Gastrocnemius medialis (tissue), 4 donors: ENCODE results near the gene DDX41. TPM values are rescaled to one million over a fixed set of nuclear protein-coding genes. Genes with fewer than 3 reads are reported as not detected.
A peak's percentile ranks its signal among the peaks of the same experiment; 100 is the strongest.

Experiments used
- ATAC-seq, 2 donors: fragments of 150-250 bp; one replicate each; pipeline ENCODE4 v1.9.1; 2016
- DNase-seq, 2 donors: peaks; one replicate each; pipeline ENCODE4 v3.0.0-alpha.2; 2019
- H3K27ac ChIP-seq, 4 donors: fragments of 200-600 bp; sonication (generic); 1 replicate in 1 of 4; 2 replicates in 3 of 4; pipeline ENCODE4 v1.5.1; 2016 to 2018; ENCODE audit warnings: mild to moderate bottlenecking in 2 of 4, moderate library complexity in 1 of 4
- H3K27me3 ChIP-seq, 3 donors: fragments of 200-600 bp; sonication (generic) in 2 of 3; 1 replicate in 1 of 3; 2 replicates in 2 of 3; pipeline versions ENCODE4 v1.5.1 to v1.6.0; 2016 to 2019; ENCODE audit warnings: mild to moderate bottlenecking in 1 of 3, moderate library complexity in 1 of 3
- H3K36me3 ChIP-seq, 2 donors: fragments of 200-600 bp; sonication (generic) in 1 of 2; one replicate each; pipeline ENCODE4 v1.5.1; 2017 to 2018
- H3K4me1 ChIP-seq, 2 donors: fragments of 200-600 bp; sonication (generic) in 1 of 2; one replicate each; pipeline ENCODE4 v1.5.1; 2016 to 2017; ENCODE audit warnings: mild to moderate bottlenecking in 2 of 2
- H3K4me3 ChIP-seq, 4 donors: fragments of 200-600 bp; sonication (generic) in 3 of 4; 1 replicate in 1 of 4; 2 replicates in 3 of 4; pipeline ENCODE4 v1.5.1; 2016 to 2019; ENCODE audit warnings: mild to moderate bottlenecking in 2 of 4
- H3K9me3 ChIP-seq, 3 donors: fragments of 200-600 bp; sonication (generic) in 2 of 3; 1 replicate in 1 of 3; 2 replicates in 2 of 3; pipeline ENCODE4 v1.5.1; 2016 to 2019
- POLR2A ChIP-seq, 2 donors: fragments of 450-650 bp; IDR thresholded peaks; one replicate each; pipeline ENCODE4 v1.6.1; 2017; ENCODE audit warnings: antibody characterized with exemption in 2 of 2, mild to moderate bottlenecking in 2 of 2, moderate library complexity in 2 of 2
- in situ Hi-C, 4 donors: fragments of 200-750 bp; cut with MboI; loops; one replicate each; pipeline versions ENCODE4 v1.15.0 to v1.8.0; 2017; ENCODE audit warnings: low sequenced_read_pairs in 4 of 4
- intact Hi-C: fragments of 100-400 bp; cut with DNase I; formaldehyde crosslinking; loops from one replicate; pipeline ENCODE4 v1.15.1; 2023; ENCODE audit warnings: low total_unique reads
- total RNA-seq, 4 donors: library from RNA; depleted of rRNA; stranded (reverse); fragments of >200 nt; gene quantifications; one replicate each; pipeline versions ENCODE4 v1.1.0 to v1.2.3, GENCODE V29; 2016
- TF ChIP-seq, protein P1 (sequence below), 5 experiments: fragments of 450-650 bp in 3 of 5; fragments of 200-600 bp in 2 of 5; sonication (generic) in 2 of 5; IDR thresholded peaks in 4 of 5; conservative IDR thresholded peaks in 1 of 5; 1 replicate in 4 of 5; 2 replicates in 1 of 5; pipeline ENCODE4 v1.5.1; 2016 to 2019; ENCODE audit warnings: antibody characterized with exemption in 5 of 5, mild to moderate bottlenecking in 3 of 5, moderate library complexity in 3 of 5

DDX41 gene
- total RNA-seq, 4 donors from 2014 or later, result 47.1 to 105 (median 62.3) TPM

DNA sequence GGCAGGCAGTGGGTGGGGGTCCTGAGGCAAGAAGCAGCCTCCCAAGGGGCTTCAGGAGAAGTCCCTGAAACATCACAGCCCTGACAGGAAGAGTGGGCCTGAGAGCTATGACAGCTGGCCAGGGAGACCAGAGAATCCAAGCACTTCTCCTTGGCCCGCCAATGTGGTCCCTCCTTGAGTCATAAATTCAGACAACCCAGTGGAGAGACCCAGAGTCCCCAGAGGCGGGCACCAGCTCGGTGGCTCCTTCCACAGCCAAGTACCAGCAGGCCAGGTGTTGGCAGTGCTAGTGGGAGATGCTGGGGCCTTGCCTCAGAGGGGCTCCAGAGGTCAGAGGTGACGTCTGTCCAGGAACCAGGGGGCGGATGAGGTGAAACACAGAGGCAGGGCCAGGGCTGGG, 5.6 kb downstream of the DDX41 start:
- Histone ChIP-seq H3K4me3 (no peak overlapping the region), H3K27me3 (no peaks in the 10 kb centered on the region), H3K36me3 (peaks cover 0 to 57% of the 10 kb centered on the region in 2 donors), H3K9me3 (no peaks in the 10 kb centered on the region), H3K27ac (peak overlapping the region in 1 of 4 donors; percentile 15), H3K4me1 (peaks cover 16 to 18% of the 10 kb centered on the region in 2 donors)
- in situ Hi-C loops, result loop anchor here in 1 of 4 donors (25.0 kb wide), 1 partner anchor 124 kb away; the partner anchor contains the start of gene SLC34A1
- ATAC-seq (no peak), DNase-seq (no peak)
- intact Hi-C loops, result no loop called here
- TF ChIP-seq, protein P1, sequence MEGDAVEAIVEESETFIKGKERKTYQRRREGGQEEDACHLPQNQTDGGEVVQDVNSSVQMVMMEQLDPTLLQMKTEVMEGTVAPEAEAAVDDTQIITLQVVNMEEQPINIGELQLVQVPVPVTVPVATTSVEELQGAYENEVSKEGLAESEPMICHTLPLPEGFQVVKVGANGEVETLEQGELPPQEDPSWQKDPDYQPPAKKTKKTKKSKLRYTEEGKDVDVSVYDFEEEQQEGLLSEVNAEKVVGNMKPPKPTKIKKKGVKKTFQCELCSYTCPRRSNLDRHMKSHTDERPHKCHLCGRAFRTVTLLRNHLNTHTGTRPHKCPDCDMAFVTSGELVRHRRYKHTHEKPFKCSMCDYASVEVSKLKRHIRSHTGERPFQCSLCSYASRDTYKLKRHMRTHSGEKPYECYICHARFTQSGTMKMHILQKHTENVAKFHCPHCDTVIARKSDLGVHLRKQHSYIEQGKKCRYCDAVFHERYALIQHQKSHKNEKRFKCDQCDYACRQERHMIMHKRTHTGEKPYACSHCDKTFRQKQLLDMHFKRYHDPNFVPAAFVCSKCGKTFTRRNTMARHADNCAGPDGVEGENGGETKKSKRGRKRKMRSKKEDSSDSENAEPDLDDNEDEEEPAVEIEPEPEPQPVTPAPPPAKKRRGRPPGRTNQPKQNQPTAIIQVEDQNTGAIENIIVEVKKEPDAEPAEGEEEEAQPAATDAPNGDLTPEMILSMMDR (IDR thresholded peaks at IDR 0.05 in 4 of 5, conservative IDR thresholded peaks at IDR 0.05 in 1 of 5), result no peak

DNA sequence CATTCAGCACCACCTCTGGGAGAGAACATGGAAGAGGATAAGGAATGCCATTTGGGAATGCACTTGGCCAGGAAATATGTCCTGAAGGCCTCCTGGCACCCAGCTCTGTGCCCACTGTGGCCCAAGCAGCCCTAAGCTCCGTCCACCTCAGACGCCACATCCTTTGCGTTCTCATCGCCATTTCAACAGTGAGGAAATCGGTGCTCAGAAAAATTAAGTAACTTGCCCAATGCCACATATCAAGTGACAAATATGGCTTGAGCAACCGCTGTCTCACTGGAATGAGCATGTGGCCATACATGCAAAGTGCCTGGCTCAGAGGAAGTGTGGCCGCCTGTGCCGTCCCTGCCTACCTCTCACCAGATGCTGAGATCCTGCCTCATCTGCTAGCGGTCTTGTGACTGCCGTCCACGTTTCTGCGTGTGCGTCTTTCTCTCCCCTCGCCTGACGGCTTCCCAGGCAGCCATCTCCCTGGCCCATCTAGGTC, 6.2 kb downstream of the DDX41 start:
- peaks cover 10 to 12% of the 10 kb centered on the region in 2 donors for H3K4me1 ChIP-seq
- in situ Hi-C loops, result loop anchor here in 1 of 4 donors (25.0 kb wide), 1 partner anchor 123 kb away; the partner anchor contains the start of gene SLC34A1
- peak overlapping the region in 1 of 4 donors; percentile 25 for H3K27ac ChIP-seq
- peaks cover 0 to 54% of the 10 kb centered on the region in 2 donors for H3K36me3 ChIP-seq
- ATAC-seq (peak in 1 of 2 donors; percentile 66), DNase-seq (peak in 1 of 2 donors; percentile 52)
- H3K27me3 ChIP-seq, result no peaks in the 10 kb centered on the region
- H3K9me3 ChIP-seq, result no peaks in the 10 kb centered on the region
- intact Hi-C loops, result no loop called here
- TF ChIP-seq, protein P1 (IDR thresholded peaks at IDR 0.05 in 4 of 5, conservative IDR thresholded peaks at IDR 0.05 in 1 of 5), result no peak
- TF ChIP-seq POLR2A (IDR thresholded peaks at IDR 0.05), result no peak
- no peak overlapping the region for H3K4me3 ChIP-seq

- H3K4me3 ChIP-seq, result no peak overlapping the region
- H3K9me3 ChIP-seq, result no peaks in the 10 kb centered on the region
- ATAC-seq (no peak), DNase-seq (no peak)
- intact Hi-C loops, result no loop called here
- no peak for TF ChIP-seq POLR2A (IDR thresholded peaks at IDR 0.05)
- TF ChIP-seq, protein P1 (IDR thresholded peaks at IDR 0.05 in 4 of 5, conservative IDR thresholded peaks at IDR 0.05 in 1 of 5), result no peak
- no peaks in the 10 kb centered on the region for H3K27me3 ChIP-seq
- H3K4me1 ChIP-seq, result peaks cover 6 to 9% of the 10 kb centered on the region in 2 donors
- peaks cover 0 to 49% of the 10 kb centered on the region in 2 donors for H3K36me3 ChIP-seq
- in situ Hi-C loops, result loop anchor here in 3 of 4 donors (10.0 to 25.0 kb wide), 3 partner anchors 105 to 125 kb away; partner anchors contain the start of genes SLC34A1 (in 2 of the 3), F12 (in 1 of the 3) and PFN3 (in 1 of the 3)
- H3K27ac ChIP-seq, result peak overlapping the region in 1 of 4 donors; percentile 25
Observed at GRCh38 chr5:177509991-177510566, 6.7 kb downstream of the DDX41 start.

- intact Hi-C loops (no loop called here), in situ Hi-C loops (loop anchor here in 3 of 4 donors (10.0 to 25.0 kb wide), 3 partner anchors 105 to 125 kb away; partner anchors contain the start of genes SLC34A1 (in 2 of the 3), F12 (in 1 of the 3) and PFN3 (in 1 of the 3))
- TF ChIP-seq, protein P1 (IDR thresholded peaks at IDR 0.05 in 4 of 5, conservative IDR thresholded peaks at IDR 0.05 in 1 of 5), result no peak
- no peak for TF ChIP-seq POLR2A (IDR thresholded peaks at IDR 0.05)
- ATAC-seq (peak; percentile 15 to 41), DNase-seq (peak in 1 of 2 donors; percentile 36)
- Histone ChIP-seq H3K27ac (peak within 1 kb of the TSS in 1 of 4 donors; percentile 30), H3K36me3 (peaks cover 0 to 43% of the 10 kb centered on the region in 2 donors), H3K4me1 (peaks cover 4 to 6% of the 10 kb centered on the region in 2 donors), H3K27me3 (no peaks in the 10 kb centered on the region), H3K4me3 (peak within 1 kb of the TSS in 3 of 4 donors; percentile 17 to 32 (median 19)), H3K9me3 (no peaks in the 10 kb centered on the region)
Observed at GRCh38 chr5:177509381-177509951, 7.3 kb downstream of the DDX41 start, which contains the start of gene DOK3. Gene DOK3, minus strand, starts transcription at chr5:177509826. Its CDS starts 286 bp downstream, at chr5:177509540.
